RWPE1 (cell line): ENCODE measurements around the gene DHRS11.
A peak's percentile ranks its signal among the peaks of the same experiment; 100 is the strongest.

Experiments used
- CTCF ChIA-PET: fragments of 350-600 bp; sonication (Branson Sonifier 250); formaldehyde crosslinking; extraction: SDS; loops from one replicate; lab custom pipeline; 2021; lab: Yijun Ruan, JAX
- POLR2A ChIA-PET: fragments of 400-600 bp; formaldehyde crosslinking; extraction: SDS; loops from one replicate; lab custom pipeline; 2020; ENCODE audit warnings: antibody characterized with exemption; ENCODE audit not compliant: low non-redundant PET; lab: Yijun Ruan, JAX
- DNase-seq: peaks from one replicate; pipeline ENCODE4 v3.0.0; 2012; ENCODE audit warnings: low spot score
- H3K27ac ChIP-seq: fragments of 450-650 bp; 2 replicates; pipeline ENCODE4 v1.5.1; 2017
- TF ChIP-seq, protein P1 (sequence below): fragments of 450-650 bp; conservative IDR thresholded peaks from 2 replicates; pipeline ENCODE4 v1.5.1; 2017; ENCODE audit warnings: low read depth, mild to moderate bottlenecking

DHRS11 gene

DNA sequence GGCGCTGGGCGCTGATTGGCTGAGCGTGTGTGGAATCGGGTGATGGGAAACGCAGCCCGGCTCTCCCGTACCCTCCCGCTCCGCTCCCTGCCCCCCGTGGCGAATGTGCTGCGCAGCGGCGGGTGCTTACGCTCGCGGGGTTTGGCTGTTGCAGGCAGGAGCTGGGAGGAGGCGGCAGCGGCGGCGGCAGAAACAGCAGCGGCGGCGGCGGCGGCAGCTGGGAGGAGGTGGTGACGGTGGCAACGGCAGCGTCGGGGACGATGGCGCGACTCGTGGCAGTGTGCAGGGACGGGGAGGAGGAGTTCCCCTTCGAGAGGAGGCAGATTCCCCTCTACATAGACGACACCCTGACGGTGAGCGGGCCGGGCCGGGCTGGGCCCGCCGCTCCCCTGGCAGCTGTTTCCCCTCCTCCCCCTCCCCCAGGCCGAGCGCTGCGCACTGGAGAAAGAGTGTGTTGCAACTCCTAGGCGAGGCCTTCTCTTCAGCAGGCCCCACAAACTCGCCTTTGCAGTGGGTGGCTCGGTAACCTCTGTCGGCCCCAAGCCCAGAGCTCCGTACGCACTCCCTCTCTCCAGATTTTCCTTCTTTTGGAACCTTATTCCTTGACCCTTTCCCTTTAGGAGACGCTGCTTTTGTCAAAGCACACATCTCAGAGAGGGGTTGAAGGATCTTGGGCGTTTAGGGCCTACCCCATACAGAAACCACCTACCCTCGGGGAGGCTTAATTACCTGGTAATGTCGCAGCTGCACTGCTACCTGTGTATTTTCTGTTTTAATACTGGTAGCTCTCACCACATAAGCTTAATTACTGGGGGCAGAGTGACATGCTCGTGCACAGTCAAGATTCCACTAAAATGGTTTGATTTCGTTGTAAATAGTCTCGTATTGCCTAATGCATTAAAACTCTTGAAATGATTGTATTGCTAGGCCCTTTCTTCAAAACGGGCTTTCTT lies 45.9 kb upstream of the DHRS11 start:
- H3K27ac ChIP-seq = peak overlapping the region; percentile 98
- ChIA-PET POLR2A (interaction anchor here (0.5 to 1.9 kb wide), 3 partner anchors 11 to 12 kb away, joined by 3 to 7 read pairs (median 4); partner anchors contain the start of genes MYO19 and PIGW), CTCF (no interaction called here)
- peak; percentile 97 for DNase-seq
- TF ChIP-seq, protein P1, sequence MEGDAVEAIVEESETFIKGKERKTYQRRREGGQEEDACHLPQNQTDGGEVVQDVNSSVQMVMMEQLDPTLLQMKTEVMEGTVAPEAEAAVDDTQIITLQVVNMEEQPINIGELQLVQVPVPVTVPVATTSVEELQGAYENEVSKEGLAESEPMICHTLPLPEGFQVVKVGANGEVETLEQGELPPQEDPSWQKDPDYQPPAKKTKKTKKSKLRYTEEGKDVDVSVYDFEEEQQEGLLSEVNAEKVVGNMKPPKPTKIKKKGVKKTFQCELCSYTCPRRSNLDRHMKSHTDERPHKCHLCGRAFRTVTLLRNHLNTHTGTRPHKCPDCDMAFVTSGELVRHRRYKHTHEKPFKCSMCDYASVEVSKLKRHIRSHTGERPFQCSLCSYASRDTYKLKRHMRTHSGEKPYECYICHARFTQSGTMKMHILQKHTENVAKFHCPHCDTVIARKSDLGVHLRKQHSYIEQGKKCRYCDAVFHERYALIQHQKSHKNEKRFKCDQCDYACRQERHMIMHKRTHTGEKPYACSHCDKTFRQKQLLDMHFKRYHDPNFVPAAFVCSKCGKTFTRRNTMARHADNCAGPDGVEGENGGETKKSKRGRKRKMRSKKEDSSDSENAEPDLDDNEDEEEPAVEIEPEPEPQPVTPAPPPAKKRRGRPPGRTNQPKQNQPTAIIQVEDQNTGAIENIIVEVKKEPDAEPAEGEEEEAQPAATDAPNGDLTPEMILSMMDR = no peak

DNA sequence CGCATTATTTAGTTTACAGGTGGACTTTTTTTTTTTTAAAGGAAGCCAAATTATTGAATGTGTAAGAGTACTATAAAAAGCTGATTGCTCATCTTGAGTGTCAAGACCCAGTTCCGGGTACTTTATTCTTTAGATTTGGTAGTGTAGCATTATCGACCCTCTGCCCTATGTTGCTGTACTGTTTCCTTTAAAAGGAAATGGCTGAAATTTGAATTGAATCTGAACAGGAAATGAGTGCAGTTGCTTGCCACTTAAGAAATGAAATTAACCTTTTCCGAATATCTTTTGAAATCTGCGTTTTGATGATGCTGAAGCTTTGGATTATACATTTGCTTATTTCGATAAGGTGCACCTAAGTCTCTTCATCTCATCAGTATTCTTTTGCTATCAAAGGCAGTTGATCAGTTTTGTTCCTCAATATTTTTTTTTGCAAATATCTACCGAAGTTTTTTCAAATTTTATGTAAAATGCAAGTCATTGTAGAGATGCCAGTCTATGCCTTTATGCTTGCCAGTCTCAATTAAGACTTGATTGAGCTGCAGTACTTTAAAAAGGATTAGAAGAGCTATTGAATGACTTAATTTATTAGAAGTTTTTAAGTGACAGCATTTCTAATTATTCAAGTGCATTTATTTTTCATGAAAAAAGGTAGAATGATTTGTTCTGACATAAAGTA lies 45.1 kb upstream of the DHRS11 start:
- H3K27ac ChIP-seq = peak overlapping the region; percentile 98; the same call in 1 of the 2 replicates
- TF ChIP-seq, protein P1 = no peak
- POLR2A ChIA-PET = interaction anchor here (0.5 kb wide), 1 partner anchor 12 kb away, joined by 3 read pairs; no protein-coding TSS in a partner anchor
- no peak for DNase-seq
- CTCF ChIA-PET = no interaction called here

DNA sequence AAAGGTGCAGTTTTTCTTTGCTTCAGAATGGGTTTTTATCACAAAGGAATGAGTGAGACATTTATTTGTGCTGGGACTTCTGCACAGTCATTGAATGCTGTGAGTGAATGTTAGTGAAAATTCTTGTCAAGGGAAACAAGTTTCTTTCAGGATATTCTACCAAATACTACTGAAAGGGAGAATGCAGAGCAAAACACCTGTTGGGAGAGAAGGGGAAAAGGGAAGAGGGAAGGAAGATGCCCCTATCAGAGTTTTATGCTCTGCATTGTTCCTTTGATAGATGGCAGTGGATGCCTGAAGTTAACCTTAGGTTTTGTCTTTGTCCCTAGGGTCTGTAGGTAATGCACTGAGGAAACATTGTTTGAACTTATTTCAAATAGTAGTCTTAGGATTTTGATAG lies 43.9 kb upstream of the DHRS11 start:
- TF ChIP-seq, protein P1 = no peak
- DNase-seq = no peak
- H3K27ac ChIP-seq = no peak overlapping the region
- ChIA-PET CTCF (interaction anchor here (0.6 to 0.7 kb wide), 2 partner anchors 125 to 778 kb away, joined by 3 read pairs; no protein-coding TSS in a partner anchor), POLR2A (no interaction called here)

DNA sequence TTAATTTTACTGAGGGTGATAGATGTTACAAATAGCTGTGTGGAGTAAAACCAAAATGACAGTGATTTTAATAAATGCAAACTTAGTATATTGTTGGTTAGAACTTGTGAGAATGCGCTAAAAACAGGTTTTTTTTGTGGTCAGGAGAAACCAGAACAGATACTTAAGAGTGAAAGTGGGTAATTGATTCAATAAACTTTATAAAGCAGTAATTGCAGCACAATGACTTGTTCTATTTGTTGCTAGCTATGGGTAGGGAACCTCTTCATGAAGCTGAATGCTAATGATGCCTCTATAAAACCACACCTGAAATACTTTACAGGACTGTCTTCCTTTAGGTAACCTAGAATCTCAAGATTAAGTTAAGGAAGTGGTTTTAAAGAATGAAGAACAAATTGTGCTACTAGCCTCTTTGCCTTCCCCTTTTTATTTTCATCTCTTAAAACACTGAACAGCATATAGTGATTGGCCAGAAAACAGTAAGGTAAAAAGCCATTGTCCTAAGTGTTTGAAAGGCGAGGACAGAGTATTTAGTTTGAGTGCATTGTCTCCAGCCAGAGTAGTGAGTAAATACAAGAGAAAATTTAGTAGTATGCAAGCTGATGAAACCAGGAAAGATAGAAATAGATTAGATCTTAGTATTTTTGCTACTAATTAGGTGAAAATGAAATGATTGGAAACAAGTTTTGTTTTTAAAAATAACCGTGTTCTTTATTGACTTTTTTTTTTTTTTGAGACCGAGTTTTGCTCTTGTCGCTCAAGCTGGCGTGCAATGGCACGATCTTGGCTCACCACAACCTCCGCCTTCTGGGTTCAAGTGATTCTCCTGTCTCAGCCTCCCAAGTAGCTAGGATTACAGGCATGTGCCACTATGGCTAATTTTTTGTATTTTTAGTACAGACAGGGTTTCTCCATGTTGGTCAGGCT lies 40.9 kb upstream of the DHRS11 start:
- POLR2A ChIA-PET = no interaction called here
- DNase-seq = no peak
- CTCF ChIA-PET = interaction anchor here (0.6 kb wide), 3 partner anchors 15 to 1660 kb away, joined by 3 to 4 read pairs (median 3); no protein-coding TSS in a partner anchor
- TF ChIP-seq, protein P1 = no peak
- H3K27ac ChIP-seq = 0 out of 2 replicates have a peak overlapping the region, but pooled peaks have one; percentile 18

DNA sequence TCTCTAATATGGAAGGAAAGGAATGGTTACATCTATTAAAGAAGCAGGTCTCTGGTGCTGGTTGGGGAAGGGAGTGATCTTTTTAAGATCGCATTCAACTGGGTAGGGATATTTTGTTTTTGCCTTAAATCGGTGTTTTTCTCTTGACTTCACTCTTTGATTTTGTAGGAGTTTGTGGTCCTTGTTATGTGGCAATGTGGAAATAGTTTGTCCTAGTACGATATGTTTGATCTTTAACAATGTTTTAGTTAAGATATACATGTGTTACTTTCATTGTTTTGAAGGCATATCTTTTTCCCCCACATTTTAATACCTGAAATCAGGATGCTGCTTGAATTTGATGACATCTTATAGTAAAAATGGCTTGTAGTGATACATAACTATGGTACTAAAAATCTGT lies 38.2 kb upstream of the DHRS11 start:
- POLR2A ChIA-PET = no interaction called here
- H3K27ac ChIP-seq = no peak overlapping the region
- TF ChIP-seq, protein P1 = no peak
- DNase-seq = no peak
- CTCF ChIA-PET = no interaction called here
